Measurements from ENCODE around the gene MRPL11.

Gene MRPL11

GRCh38 chr11:66476173-66476840 is 37.7 kb upstream of the MRPL11 start:
- TF ChIP-seq Cebpa-rat (IDR thresholded peaks at IDR 0.05), result no peak
- Histone ChIP-seq H3K9me3 (no peaks in the 10 kb centered on the region), H4K20me1 (peaks cover 40% of the 10 kb centered on the region), H3K4me2 (no peak overlapping the region), H3K27ac (no peak overlapping the region), H3K9ac (no peak overlapping the region), H3K4me1 (peaks cover 14% of the 10 kb centered on the region), H3K36me3 (peaks cover 68% of the 10 kb centered on the region), H3K4me3 (no peak overlapping the region), H3K27me3 (no peaks in the 10 kb centered on the region)

- no peak for TF ChIP-seq Cebpa-rat (IDR thresholded peaks at IDR 0.05)
- H3K9ac ChIP-seq, result no peak overlapping the region; the same call in 1 of the 2 replicates
- no peak overlapping the region for H3K27ac ChIP-seq
Measured at GRCh38 chr11:66475349-66476172, 36.9 kb upstream of the MRPL11 start.

GRCh38 chr11:66473608-66474515 is 35.2 kb upstream of the MRPL11 start:
- Histone ChIP-seq H3K9ac (no peak overlapping the region), H3K27ac (no peak overlapping the region)

More at GRCh38 chr11:66475349-66476172, 36.9 kb upstream of the MRPL11 start:
- Histone ChIP-seq H3K9me3 (no peaks in the 10 kb centered on the region), H3K36me3 (peaks cover 75% of the 10 kb centered on the region), H3K4me3 (no peak overlapping the region), H4K20me1 (peaks cover 40% of the 10 kb centered on the region), H3K27me3 (no peaks in the 10 kb centered on the region), H3K4me2 (no peak overlapping the region; the same call in 1 of the 2 replicates), H3K4me1 (peaks cover 8% of the 10 kb centered on the region)

DNA sequence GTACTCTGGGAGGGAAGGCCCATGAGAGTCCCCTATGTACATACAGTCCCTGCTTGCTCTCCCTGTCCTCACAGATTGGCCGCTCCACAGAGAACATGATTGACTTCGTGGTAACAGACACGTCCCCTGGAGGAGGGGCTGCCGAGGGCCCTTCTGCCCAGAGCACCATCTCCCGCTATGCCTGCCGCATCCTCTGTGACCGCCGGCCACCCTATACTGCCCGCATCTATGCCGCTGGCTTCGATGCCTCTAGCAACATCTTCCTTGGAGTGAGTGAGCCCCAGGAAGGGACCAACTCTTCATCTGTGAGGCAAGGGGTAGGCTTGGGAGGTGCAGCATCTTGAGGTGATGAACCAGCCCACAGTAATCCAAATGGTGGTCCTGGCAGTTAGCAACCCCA is 34.5 kb upstream of the MRPL11 start:
- H3K4me1 ChIP-seq, result peaks cover 9% of the 10 kb centered on the region
- peaks cover 85% of the 10 kb centered on the region for H3K36me3 ChIP-seq
- H3K4me2 ChIP-seq, result no peak overlapping the region
- H3K9ac ChIP-seq, result no peak overlapping the region
- peaks cover 43% of the 10 kb centered on the region for H4K20me1 ChIP-seq
- H3K4me3 ChIP-seq, result no peak overlapping the region
- H3K27ac ChIP-seq, result no peak overlapping the region
- TF ChIP-seq Cebpa-rat (IDR thresholded peaks at IDR 0.05), result no peak
- H3K27me3 ChIP-seq, result no peaks in the 10 kb centered on the region
- no peaks in the 10 kb centered on the region for H3K9me3 ChIP-seq

More at GRCh38 chr11:66473608-66474515, 35.2 kb upstream of the MRPL11 start:
- H3K4me1 ChIP-seq, result peaks cover 3% of the 10 kb centered on the region
- TF ChIP-seq Cebpa-rat (IDR thresholded peaks at IDR 0.05), result no peak
- peaks cover 41% of the 10 kb centered on the region for H4K20me1 ChIP-seq
- peaks cover 85% of the 10 kb centered on the region for H3K36me3 ChIP-seq
- H3K4me2 ChIP-seq, result no peak overlapping the region
- no peak overlapping the region for H3K4me3 ChIP-seq
- H3K27me3 ChIP-seq, result no peaks in the 10 kb centered on the region
- no peaks in the 10 kb centered on the region for H3K9me3 ChIP-seq

- Histone ChIP-seq H3K4me3 (no peak overlapping the region), H3K27ac (no peak overlapping the region), H3K4me1 (peaks cover 20% of the 10 kb centered on the region), H3K27me3 (no peaks in the 10 kb centered on the region), H4K20me1 (peaks cover 44% of the 10 kb centered on the region), H3K36me3 (peaks cover 75% of the 10 kb centered on the region), H3K9ac (no peak overlapping the region), H3K9me3 (no peaks in the 10 kb centered on the region), H3K4me2 (no peak overlapping the region)
- TF ChIP-seq Cebpa-rat (IDR thresholded peaks at IDR 0.05), result no peak
Measured at GRCh38 chr11:66472054-66472453, 33.4 kb upstream of the MRPL11 start.

DNA sequence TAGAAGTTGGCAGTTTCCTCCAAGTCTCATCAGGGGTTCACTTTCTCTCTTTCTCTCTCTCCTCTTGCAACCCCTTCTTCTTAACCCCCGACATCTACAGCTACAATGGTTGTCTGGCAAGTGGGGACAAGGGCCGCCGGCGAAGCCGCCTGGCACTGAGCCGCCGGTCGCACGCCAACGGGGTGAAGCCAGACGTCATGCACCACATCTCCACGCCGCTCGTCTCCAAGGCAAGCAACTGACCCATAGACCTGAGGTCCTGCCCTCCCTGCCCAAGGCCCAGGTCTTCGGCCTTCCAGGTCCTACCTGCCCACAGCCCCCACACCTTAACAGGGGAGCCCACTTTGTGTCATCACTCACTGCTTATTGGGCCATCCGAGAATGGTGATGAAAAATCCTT is 32.5 kb upstream of the MRPL11 start:
- Histone ChIP-seq H3K9ac (no peak overlapping the region), H4K20me1 (peaks cover 35% of the 10 kb centered on the region), H3K27ac (no peak overlapping the region), H3K4me2 (no peak overlapping the region), H3K36me3 (peaks cover 65% of the 10 kb centered on the region), H3K9me3 (no peaks in the 10 kb centered on the region), H3K27me3 (no peaks in the 10 kb centered on the region), H3K4me3 (no peak overlapping the region), H3K4me1 (peaks cover 22% of the 10 kb centered on the region)
- no peak for TF ChIP-seq Cebpa-rat (IDR thresholded peaks at IDR 0.05)

DNA sequence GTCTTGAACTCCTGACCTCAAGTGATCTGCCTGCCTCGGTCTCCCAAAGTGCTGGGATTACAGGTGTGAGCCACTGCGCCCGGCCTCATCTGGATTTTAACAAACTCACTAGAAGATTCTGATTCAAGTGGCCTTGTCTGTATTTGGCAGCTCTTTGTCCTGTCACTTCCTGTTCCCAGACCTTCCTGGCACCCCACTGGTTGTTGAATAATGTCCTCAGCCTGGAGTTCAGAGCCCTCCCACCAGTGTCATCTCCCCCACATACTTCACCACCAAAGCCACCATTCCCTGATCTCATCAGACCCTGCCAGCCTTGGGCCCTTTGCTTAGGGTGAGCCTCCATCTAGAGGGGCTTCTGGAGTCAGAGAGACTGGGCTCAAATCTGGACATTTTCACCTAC is 31.4 kb upstream of the MRPL11 start:
- Histone ChIP-seq H3K36me3 (peaks cover 54% of the 10 kb centered on the region), H3K27me3 (no peaks in the 10 kb centered on the region), H4K20me1 (peaks cover 24% of the 10 kb centered on the region), H3K27ac (no peak overlapping the region), H3K4me3 (no peak overlapping the region), H3K9ac (no peak overlapping the region), H3K4me1 (peaks cover 34% of the 10 kb centered on the region), H3K9me3 (no peaks in the 10 kb centered on the region), H3K4me2 (no peak overlapping the region)
- no peak for TF ChIP-seq Cebpa-rat (IDR thresholded peaks at IDR 0.05)

- no peak overlapping the region for H3K27ac ChIP-seq
- no peak overlapping the region for H3K4me3 ChIP-seq
- no peak overlapping the region for H3K9ac ChIP-seq
- no peaks in the 10 kb centered on the region for H3K9me3 ChIP-seq
- peaks cover 48% of the 10 kb centered on the region for H3K36me3 ChIP-seq
- H3K4me1 ChIP-seq, result peaks cover 39% of the 10 kb centered on the region
- peaks cover 24% of the 10 kb centered on the region for H4K20me1 ChIP-seq
- H3K27me3 ChIP-seq, result no peaks in the 10 kb centered on the region
- H3K4me2 ChIP-seq, result no peak overlapping the region
- TF ChIP-seq Cebpa-rat (IDR thresholded peaks at IDR 0.05), result no peak
Measured at GRCh38 chr11:66469441-66469840, 30.8 kb upstream of the MRPL11 start.

GRCh38 chr11:66468691-66469090 is 30.0 kb upstream of the MRPL11 start:
- Histone ChIP-seq H3K27ac (no peak overlapping the region), H3K27me3 (no peaks in the 10 kb centered on the region), H3K4me3 (no peak overlapping the region), H3K9me3 (peaks cover 2% of the 10 kb centered on the region; the same call in 1 of the 2 replicates), H3K4me1 (peaks cover 41% of the 10 kb centered on the region), H3K4me2 (peak overlapping the region; percentile 99), H3K9ac (no peak overlapping the region), H3K36me3 (peaks cover 41% of the 10 kb centered on the region), H4K20me1 (peaks cover 24% of the 10 kb centered on the region)
- no peak for TF ChIP-seq Cebpa-rat (IDR thresholded peaks at IDR 0.05)

All from BLaER1 (cell line).